HepG2 (cell line): ENCODE measurements around the gene ENO2. TPM values are rescaled to one million over a fixed set of nuclear protein-coding genes. Genes with fewer than 3 reads are reported as not detected.
A peak's percentile ranks its signal among the peaks of the same experiment; 100 is the strongest.

Source experiments
- CHCHD3 ChIP-seq: sonication (generic); formaldehyde crosslinking; IDR thresholded peaks from 2 replicates; pipeline ENCODE4 v1.8.0; 2022; ENCODE audit warnings: mild to moderate bottlenecking, missing genetic modification reagents, moderate library complexity
- ELK4 ChIP-seq: sonication (generic); formaldehyde crosslinking; IDR thresholded peaks from 2 replicates; pipeline ENCODE4 v1.9.0; 2021; ENCODE audit warnings: missing genetic modification reagents, borderline replicate concordance
- EP300 ChIP-seq, 3 experiments: sonication (generic) in 1 of 3; formaldehyde crosslinking in 1 of 3; IDR thresholded peaks; 2 replicates each; pipeline versions ENCODE4 v1.5.1 to v1.6.1; 2011 to 2020; ENCODE audit warnings: low read depth in 2 of 3, low read length in 2 of 3, borderline replicate concordance in 1 of 3, improper control_type of control experiment in 1 of 3, mild to moderate bottlenecking in 1 of 3, missing genetic modification reagents in 1 of 3, moderate library complexity in 1 of 3
- ETS1 ChIP-seq: sonication (generic); formaldehyde crosslinking; IDR thresholded peaks from 2 replicates; pipeline ENCODE4 v1.4.0; 2020; ENCODE audit warnings: missing genetic modification reagents
- NFIB ChIP-seq: sonication (generic); formaldehyde crosslinking; IDR thresholded peaks from 2 replicates; pipeline ENCODE4 v1.9.0; 2021; ENCODE audit warnings: missing genetic modification reagents, mild to moderate bottlenecking, borderline replicate concordance
- REST ChIP-seq, 2 experiments: IDR thresholded peaks; 2 replicates each; pipeline ENCODE4 v1.6.1; 2011 to 2012; ENCODE audit warnings: low read length in 2 of 2, borderline replicate concordance in 1 of 2, low read depth in 1 of 2, mild to moderate bottlenecking in 1 of 2, moderate library complexity in 1 of 2
- SKI ChIP-seq: fragments of 450-650 bp; IDR thresholded peaks from one replicate; pipeline ENCODE4 v1.6.1; 2018; ENCODE audit warnings: mild to moderate bottlenecking; ENCODE audit not compliant: partially characterized antibody
- TBX3 ChIP-seq: fragments of 450-650 bp; IDR thresholded peaks from 2 replicates; pipeline ENCODE4 v1.6.1; 2017; ENCODE audit warnings: antibody characterized with exemption, mild to moderate bottlenecking, inconsistent platforms, borderline replicate concordance
- ZBTB40 ChIP-seq, 2 experiments: fragments of 450-650 bp in 1 of 2; sonication (generic) in 1 of 2; formaldehyde crosslinking in 1 of 2; IDR thresholded peaks; 2 replicates each; pipeline versions ENCODE4 v1.6.1 to v1.8.0; 2016 to 2022; ENCODE audit warnings: antibody characterized with exemption in 1 of 2, mild to moderate bottlenecking in 1 of 2, missing genetic modification reagents in 1 of 2
- ZNF543 ChIP-seq: sonication (generic); formaldehyde crosslinking; IDR thresholded peaks from 2 replicates; pipeline ENCODE4 v1.4.0; 2020; ENCODE audit warnings: mild to moderate bottlenecking, missing genetic modification reagents
- ZNF660 ChIP-seq: sonication (generic); formaldehyde crosslinking; IDR thresholded peaks from 2 replicates; pipeline ENCODE4 v1.5.1; 2020; ENCODE audit warnings: mild to moderate bottlenecking, low read depth, missing genetic modification reagents, borderline replicate concordance
- polyA plus RNA-seq, 8 experiments: library from polyadenylated mRNA; depleted of rRNA in 3 of 8; stranded (reverse) in 7 of 8; unstranded in 1 of 8; fragments of >200 nt; fragmentation: Illumina TruSeq in 4 of 8; extraction: Trizol in 4 of 8; gene quantifications; 2 replicates each; pipeline versions ENCODE4 v1.2.1 to v1.2.3, GENCODE V29; 2011 to 2016; ENCODE audit warnings: low read depth in 4 of 8, missing spikeins in 1 of 8, mixed read lengths in 1 of 8; ENCODE audit not compliant: insufficient read depth in 1 of 8
- total RNA-seq, 5 experiments: library from RNA; depleted of rRNA; stranded (reverse); fragments of >200 nt; fragmentation: Illumina TruSeq; extraction: Trizol; gene quantifications; 2 replicates each; pipeline ENCODE4 v1.2.3, GENCODE V29; 2016; ENCODE audit warnings: low read depth in 1 of 5

The ENO2 gene
- total and polyA plus RNA-seq, 2 of the 13 experiments (the other 11 are each of a cell fraction or from before 2014, with no cell fraction given): 19.3 to 136 TPM

- TF ChIP-seq REST (IDR thresholded peaks at IDR 0.05; ENCODE audit: borderline replicate concordance in 1 of 2, low read depth in 1 of 2, low read length in 2 of 2) (peak in 1 of 2 experiments; percentile 60; a peak in 1 of 4 replicates), SKI (no peak), ETS1 (CRISPR knock-in tag) (no peak), TBX3 (no peak), NFIB (CRISPR knock-in tag) (no peak), ZNF660 (CRISPR knock-in tag) (no peak), ELK4 (CRISPR knock-in tag) (peak; percentile 43; the same call in 1 of the 2 replicates), CHCHD3 (CRISPR knock-in tag) (no peak; the same call in 1 of the 2 replicates), ZBTB40 (IDR thresholded peaks at IDR 0.05) (no peak), ZBTB40 (CRISPR knock-in tag; IDR thresholded peaks at IDR 0.05) (peak; percentile 59; the same call in 1 of the 2 replicates), EP300 (IDR thresholded peaks at IDR 0.05; ENCODE audit: low read depth in 2 of 2, low read length in 2 of 2) (peak in 1 of 2 experiments; percentile 72; a peak in 3 of 4 replicates), EP300 (CRISPR knock-in tag; IDR thresholded peaks at IDR 0.05; ENCODE audit: borderline replicate concordance) (peak; percentile 87), ZNF543 (CRISPR knock-in tag) (peak; percentile 81; the same call in 1 of the 2 replicates)
These were observed 29.5 kb downstream of the ENO2 start, which contains the start of the genes C12orf57 and RNU7-1 (continued) for GRCh38 chr12:6943722-6944380.
